B cell (primary cell): Measurements from ENCODE around the gene BCOR. TPM values are rescaled to one million over a fixed set of nuclear protein-coding genes. Genes with fewer than 3 reads are reported as not detected.

Source experiments
- ATAC-seq: fragments of 200-7000 bp; cut with Tn5 transposase; one replicate; pipeline ENCODE4 v1.10.0; 2021; ENCODE audit warnings: low read depth, mild to moderate bottlenecking, moderate number of reproducible peaks, moderate library complexity
- CTCF ChIA-PET: fragments of 350-600 bp; sonication (Branson Sonifier 250); formaldehyde crosslinking; loops from one replicate; lab custom pipeline; 2021; ENCODE audit warnings: antibody characterized with exemption, inconsistent platforms; lab: Charles Lee
- POLR2A ChIA-PET: fragments of 350-600 bp; sonication (Branson Sonifier 250); formaldehyde crosslinking; loops from one replicate; lab custom pipeline; 2021; ENCODE audit warnings: antibody characterized with exemption; lab: Charles Lee
- DNase-seq: peaks from one replicate; pipeline ENCODE4 v3.0.0; 2013
- H2AFZ ChIP-seq: 2 replicates; pipeline ENCODE4 v1.6.1; 2012; ENCODE audit warnings: mild to moderate bottlenecking, low read depth, low read length; ENCODE audit not compliant: insufficient read depth, poor library complexity, severe bottlenecking
- H3K27ac ChIP-seq, 2 donors: 1 replicate in 1 of 2; 2 replicates in 1 of 2; pipeline ENCODE4 v1.5.1; 2012 to 2013; ENCODE audit warnings: low read length in 2 of 2, mild to moderate bottlenecking in 2 of 2, moderate library complexity in 1 of 2
- H3K27me3 ChIP-seq, 4 experiments: fragments of 200-600 bp in 1 of 4; sonication (generic) in 1 of 4; replicated peaks in 1 of 4; 1 replicate in 2 of 4; 2 replicates in 2 of 4; pipeline versions ENCODE4 v1.6.1 to v1.7.0; 2013 to 2016; ENCODE audit warnings: low read length in 3 of 4, mild to moderate bottlenecking in 2 of 4, mixed read lengths in 1 of 4, moderate library complexity in 1 of 4; ENCODE audit not compliant: insufficient read depth in 4 of 4, control insufficient read depth in 3 of 4; ENCODE audit errors: control extremely low read depth in 1 of 4
- H3K36me3 ChIP-seq, 2 experiments: replicated peaks in 1 of 2; 1 replicate in 1 of 2; 2 replicates in 1 of 2; pipeline versions ENCODE4 v1.6.1 to v1.7.1; 2013; ENCODE audit warnings: low read length in 1 of 2; ENCODE audit not compliant: insufficient read depth in 2 of 2, control insufficient read depth in 1 of 2; ENCODE audit errors: control extremely low read depth in 1 of 2, extremely low read depth in 1 of 2
- H3K4me1 ChIP-seq, 2 donors: fragments of 200-600 bp in 1 of 2; sonication (generic) in 1 of 2; 1 replicate in 1 of 2; 2 replicates in 1 of 2; pipeline versions ENCODE4 v1.5.1 to v1.6.1; 2013 to 2017; ENCODE audit warnings: low read length in 2 of 2; ENCODE audit not compliant: control insufficient read depth in 2 of 2, insufficient read depth in 2 of 2
- H3K4me2 ChIP-seq: replicated peaks from 2 replicates; pipeline ENCODE3; 2012; ENCODE audit warnings: mild to moderate bottlenecking, low read depth, low read length; ENCODE audit not compliant: poor library complexity, severe bottlenecking
- H3K4me3 ChIP-seq, 5 experiments: fragments of 200-600 bp in 1 of 5; sonication (generic) in 1 of 5; 1 replicate in 3 of 5; 2 replicates in 2 of 5; pipeline versions ENCODE4 v1.5.1 to v1.7.0; 2011 to 2016; ENCODE audit warnings: low read length in 4 of 5, mild to moderate bottlenecking in 4 of 5, low read depth in 2 of 5, control low read depth in 1 of 5, moderate library complexity in 1 of 5; ENCODE audit not compliant: insufficient read depth in 1 of 5; ENCODE audit errors: control extremely low read depth in 1 of 5, extremely low read depth in 1 of 5
- H3K79me2 ChIP-seq: fragments of 200-600 bp; sonication (generic); one replicate; pipeline ENCODE4 v1.6.0; 2016; ENCODE audit warnings: low read length; ENCODE audit not compliant: control insufficient read depth, insufficient read depth
- H3K9ac ChIP-seq: fragments of 200-600 bp; sonication (generic); 2 replicates; pipeline ENCODE4 v1.6.1; 2017; ENCODE audit warnings: mild to moderate bottlenecking, low read length, moderate library complexity
- H3K9me3 ChIP-seq, 3 donors: one replicate each; pipeline versions ENCODE4 v1.6.1 to v1.7.1; 2013; ENCODE audit warnings: low read length in 2 of 3; ENCODE audit not compliant: control insufficient read depth in 2 of 3, insufficient read depth in 1 of 3; ENCODE audit errors: control extremely low read depth in 1 of 3
- H4K20me1 ChIP-seq: 2 replicates; pipeline ENCODE4 v1.6.0; 2012; ENCODE audit warnings: mild to moderate bottlenecking, low read length; ENCODE audit not compliant: insufficient read depth, control insufficient read depth, poor library complexity, severe bottlenecking
- H3K27ac Mint-ChIP-seq: one replicate; pipeline ENCODE4 v1.8.0; 2021; ENCODE audit warnings: mixed read lengths
- H3K27me3 Mint-ChIP-seq: one replicate; pipeline ENCODE4 v1.8.0; 2021; ENCODE audit warnings: mixed read lengths
- H3K4me1 Mint-ChIP-seq: one replicate; pipeline ENCODE4 v1.8.0; 2021; ENCODE audit warnings: mixed read lengths
- H3K4me3 Mint-ChIP-seq: one replicate; pipeline ENCODE4 v1.8.0; 2021; ENCODE audit warnings: mixed read lengths
- H3K9me3 Mint-ChIP-seq: one replicate; pipeline ENCODE4 v1.8.0; 2022; ENCODE audit warnings: mixed read lengths; ENCODE audit not compliant: insufficient read depth
- EZH2 ChIP-seq: IDR thresholded peaks from 2 replicates; pipeline ENCODE4 v1.6.1; 2012; ENCODE audit warnings: borderline replicate concordance, low read depth, mild to moderate bottlenecking, moderate library complexity, low read length; ENCODE audit not compliant: insufficient read depth, poor library complexity, severe bottlenecking
- WGBS: methylation state at CpG from one replicate; pipeline ENCODE4 v1.1.5; 2013; ENCODE audit warnings: missing lambda C conversion rate; ENCODE audit not compliant: insufficient coverage; 5-methylcytosine and 5-hydroxymethylcytosine counted together
- intact Hi-C: fragments of 100-400 bp; cut with micrococcal nuclease; formaldehyde crosslinking; loops from one replicate; pipeline ENCODE4 v1.10.0; 2022
- polyA plus RNA-seq: library from polyadenylated mRNA; depleted of rRNA; stranded (reverse); fragments of >200 nt; gene quantifications from 2 replicates; pipeline ENCODE4 v1.2.3, GENCODE V29; 2012
- total RNA-seq, 2 donors: library from RNA; stranded (reverse); fragments of 120-200 nt in 1 of 2; gene quantifications; 1 replicate in 1 of 2; 2 replicates in 1 of 2; pipeline versions ENCODE4 v1.2.3 to v1.2.4, GENCODE V29; 2013 to 2022
- TF ChIP-seq, protein P1 (sequence below): fragments of 200-600 bp; IDR thresholded peaks from one replicate; pipeline ENCODE4 v1.8.0; 2022; ENCODE audit warnings: antibody characterized with exemption, mild to moderate bottlenecking

The BCOR gene
- total and polyA plus RNA-seq, 2 donors (not counting 1 experiment from before 2014, with no cell fraction given): 19.0 to 65.3 TPM

DNA sequence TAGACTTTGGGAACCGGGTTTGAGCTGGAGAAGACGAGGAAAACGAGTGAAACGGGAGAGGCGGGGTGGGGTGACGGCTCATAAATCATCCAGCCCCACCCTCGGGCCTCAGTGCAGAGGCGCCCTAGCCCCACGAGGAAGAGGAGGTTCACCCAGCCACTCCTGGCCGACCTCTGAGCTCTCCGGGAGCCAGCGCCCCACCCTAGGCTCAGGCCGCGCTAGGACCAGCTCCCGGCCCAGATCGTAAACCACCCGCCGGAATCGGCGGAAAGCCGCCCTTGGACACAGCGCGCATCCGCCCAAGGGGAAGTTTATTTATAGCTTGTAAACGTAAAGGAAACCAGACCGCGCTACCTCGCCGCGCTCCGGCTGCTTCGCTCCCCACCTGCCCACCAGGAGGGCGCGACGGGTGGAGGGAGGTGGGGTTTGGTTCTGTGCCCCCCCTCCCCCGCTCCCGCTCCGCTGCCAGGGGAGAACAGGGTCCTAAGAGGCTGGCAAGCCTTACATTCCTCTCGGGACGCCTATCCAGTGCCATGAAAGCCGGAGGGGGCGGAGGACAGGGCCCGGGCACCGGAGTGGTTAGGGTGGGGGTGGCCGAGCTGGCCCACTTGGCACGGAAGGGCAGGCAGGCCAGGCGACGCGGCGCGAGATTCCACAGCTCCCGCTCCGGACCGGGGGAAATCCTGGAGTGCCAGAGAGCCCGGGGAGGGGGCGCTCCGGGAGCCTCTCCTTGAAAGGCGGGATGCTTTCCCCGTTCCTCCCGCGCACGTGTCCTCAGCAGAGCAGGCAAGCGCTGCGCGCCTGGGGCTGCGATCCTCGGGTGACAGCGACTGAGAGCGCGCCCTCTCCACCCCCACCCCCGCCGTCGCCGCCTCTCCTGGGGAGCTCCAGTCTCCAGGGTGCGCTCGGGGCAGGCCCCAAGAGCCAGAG is 84.2 kb downstream of the BCOR start:
- ATAC-seq: peak; percentile 55
- H3K36me3 ChIP-seq: no peaks in the 10 kb centered on the region
- peaks cover 34% of the 10 kb centered on the region for H3K4me1 Mint-ChIP-seq
- H3K4me3 ChIP-seq: peak overlapping the region in 4 of 5 experiments; percentile 53 to 69 (median 56)
- H3K4me3 Mint-ChIP-seq: peak overlapping the region; percentile 85
- peaks cover 0 to 10% (median under 1%) of the 10 kb centered on the region in 4 experiments for H3K27me3 ChIP-seq
- no peak for TF ChIP-seq EZH2
- TF ChIP-seq, protein P1, sequence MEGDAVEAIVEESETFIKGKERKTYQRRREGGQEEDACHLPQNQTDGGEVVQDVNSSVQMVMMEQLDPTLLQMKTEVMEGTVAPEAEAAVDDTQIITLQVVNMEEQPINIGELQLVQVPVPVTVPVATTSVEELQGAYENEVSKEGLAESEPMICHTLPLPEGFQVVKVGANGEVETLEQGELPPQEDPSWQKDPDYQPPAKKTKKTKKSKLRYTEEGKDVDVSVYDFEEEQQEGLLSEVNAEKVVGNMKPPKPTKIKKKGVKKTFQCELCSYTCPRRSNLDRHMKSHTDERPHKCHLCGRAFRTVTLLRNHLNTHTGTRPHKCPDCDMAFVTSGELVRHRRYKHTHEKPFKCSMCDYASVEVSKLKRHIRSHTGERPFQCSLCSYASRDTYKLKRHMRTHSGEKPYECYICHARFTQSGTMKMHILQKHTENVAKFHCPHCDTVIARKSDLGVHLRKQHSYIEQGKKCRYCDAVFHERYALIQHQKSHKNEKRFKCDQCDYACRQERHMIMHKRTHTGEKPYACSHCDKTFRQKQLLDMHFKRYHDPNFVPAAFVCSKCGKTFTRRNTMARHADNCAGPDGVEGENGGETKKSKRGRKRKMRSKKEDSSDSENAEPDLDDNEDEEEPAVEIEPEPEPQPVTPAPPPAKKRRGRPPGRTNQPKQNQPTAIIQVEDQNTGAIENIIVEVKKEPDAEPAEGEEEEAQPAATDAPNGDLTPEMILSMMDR: no peak
- peak overlapping the region in 1 of 2 donors; percentile 36 for H3K27ac ChIP-seq
- DNase-seq: peak; percentile 80
- H3K9me3 ChIP-seq: peaks cover 0 to 9% (median 0%) of the 10 kb centered on the region in 3 donors
- ChIA-PET CTCF (interaction anchor here (0.6 to 2.6 kb wide), 5 partner anchors 84 to 268 kb away, joined by 3 to 10 read pairs (median 4); partner anchors contain the start of gene BCOR), POLR2A (interaction anchor here (0.5 to 2.3 kb wide), 9 partner anchors 83 to 214 kb away, joined by 3 to 18 read pairs (median 6); partner anchors contain the start of gene BCOR)
- WGBS: under 1% methylated on average over 33 of the region's 76 CpGs
- H3K27ac Mint-ChIP-seq: peak overlapping the region; percentile 71
- H4K20me1 ChIP-seq: no peaks in the 10 kb centered on the region
- H3K79me2 ChIP-seq: no peaks in the 10 kb centered on the region
- peak overlapping the region; percentile 62 for H2AFZ ChIP-seq
- peak overlapping the region; percentile 91 for H3K4me2 ChIP-seq
- H3K9me3 Mint-ChIP-seq: no peaks in the 10 kb centered on the region
- H3K27me3 Mint-ChIP-seq: peaks cover 2% of the 10 kb centered on the region
- H3K4me1 ChIP-seq: peaks cover 43 to 52% of the 10 kb centered on the region in 2 donors
- H3K9ac ChIP-seq: peak overlapping the region; percentile 63
- intact Hi-C loops: loop anchor here (2.0 to 5.0 kb wide), 5 partner anchors 84 to 281 kb away; partner anchors contain the start of gene BCOR
